ENCODE results near the gene VCAM1.

GRCh38 chr1:100769323-100769722 is 49.8 kb downstream of the VCAM1 start:
- TF ChIP-seq CTCF (conservative IDR thresholded peaks at IDR 0.05; ENCODE audit: low read depth, low read length): no peak
- no peak for TF ChIP-seq EZH2 (IDR thresholded peaks at IDR 0.05; ENCODE audit: borderline replicate concordance, low read depth, low read length, poor library complexity, severe bottlenecking)
